Activated CD4-positive, alpha-beta T cell treated with anti-CD3 and anti-CD28 coated beads, Interleukin-2, Interleukin-6, amounts not matched to agents 100 ng/mL and 50 ng/mL, durations not matched to agents 16 hours and 8 hours (primary cell): ENCODE measurements around the gene VWF.

Experiments used
- DNase-seq: peaks from one replicate; pipeline ENCODE4 v3.0.0-alpha.2; 2020

VWF gene

DNA sequence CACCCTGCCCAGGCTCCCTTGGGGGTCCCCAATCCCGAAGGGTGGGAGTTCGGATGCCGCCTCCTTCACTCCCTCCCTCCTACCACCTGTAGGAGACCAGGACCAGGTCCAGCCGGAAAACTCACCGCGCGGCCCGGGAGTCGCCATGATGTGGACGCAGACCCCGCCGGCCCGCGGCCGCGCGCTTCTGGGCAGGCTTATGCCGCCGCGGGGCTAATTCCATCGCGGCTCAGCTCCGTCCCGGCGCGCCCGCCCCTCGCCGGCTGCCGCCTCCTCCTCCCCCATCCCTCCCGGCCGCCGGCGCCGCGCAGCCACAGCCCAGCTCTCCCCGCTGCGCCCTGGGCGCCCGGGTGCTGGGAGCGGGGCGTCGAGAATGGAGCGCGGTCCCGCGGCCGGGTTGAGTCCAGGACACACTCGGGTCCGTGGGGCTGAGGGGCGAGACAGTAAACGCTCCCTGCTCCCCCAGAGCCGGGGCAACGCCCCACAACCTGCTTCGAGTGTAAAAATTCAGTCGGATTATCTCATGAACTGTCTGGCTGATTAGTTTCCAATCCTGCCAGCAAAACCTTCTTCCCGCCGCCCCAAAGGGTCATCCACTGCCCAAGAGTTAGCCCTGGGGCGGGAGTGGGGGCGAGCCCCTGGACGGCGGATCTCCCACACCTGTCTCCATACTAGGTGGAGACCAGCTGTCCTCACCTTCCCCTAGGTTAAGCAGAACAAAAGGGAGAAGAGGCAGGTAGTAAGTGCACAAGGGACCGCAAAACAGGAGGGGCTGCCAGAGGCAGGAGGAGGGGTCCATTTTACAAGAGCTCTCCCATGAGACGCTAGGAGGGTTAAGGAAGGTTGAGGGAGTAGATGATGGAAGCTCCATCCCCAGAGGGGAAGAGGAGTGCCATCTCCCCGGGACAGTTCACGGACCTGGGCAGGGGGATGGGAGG lies 179.1 kb downstream of the VWF start, which contains the start of gene ANO2:
TSS of gene ANO2 (minus strand) at position 189 of the 938 bp plus-strand sequence. CDS start at position 147, 42 bp downstream.
- DNase-seq, result no peak

DNA sequence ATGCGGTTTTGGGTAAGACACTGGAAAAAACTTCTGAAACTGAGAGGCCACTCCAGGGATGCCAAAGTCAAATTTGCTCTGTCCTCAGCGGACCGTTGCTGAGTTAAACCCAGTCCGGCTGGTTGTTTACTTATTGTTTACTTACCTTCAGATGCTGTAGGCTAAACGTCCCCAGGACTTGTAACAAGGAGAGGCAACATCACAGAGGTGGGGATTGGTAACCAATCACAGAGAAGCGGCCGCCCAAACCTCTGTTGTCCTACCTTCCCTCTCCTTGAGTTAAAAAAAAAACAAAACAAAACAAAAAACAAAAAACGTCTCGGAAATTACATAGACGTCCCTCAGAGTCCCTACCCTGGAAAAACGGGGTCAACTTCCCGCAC lies 179.8 kb downstream of the VWF start:
- DNase-seq, result no peak

DNA sequence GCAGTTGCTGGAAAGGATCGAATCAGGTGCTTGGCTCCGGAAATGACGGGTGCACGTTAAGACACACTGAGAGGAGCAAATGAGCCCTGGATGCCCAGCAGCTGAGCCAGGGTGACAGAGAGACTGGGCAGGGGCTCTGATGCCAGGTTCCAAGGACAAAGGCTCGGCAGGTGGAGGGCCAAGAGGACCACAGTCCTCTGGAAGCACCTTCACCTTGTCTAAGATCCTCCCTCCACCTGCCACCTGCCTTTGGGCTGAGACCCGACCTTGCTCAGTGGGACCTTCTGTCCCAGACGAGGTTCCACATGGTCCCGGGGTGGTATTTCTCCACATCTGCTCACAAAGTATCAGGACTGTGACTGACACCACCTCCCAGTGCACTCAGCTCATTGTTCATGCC lies 180.4 kb downstream of the VWF start:
- no peak for DNase-seq

DNA sequence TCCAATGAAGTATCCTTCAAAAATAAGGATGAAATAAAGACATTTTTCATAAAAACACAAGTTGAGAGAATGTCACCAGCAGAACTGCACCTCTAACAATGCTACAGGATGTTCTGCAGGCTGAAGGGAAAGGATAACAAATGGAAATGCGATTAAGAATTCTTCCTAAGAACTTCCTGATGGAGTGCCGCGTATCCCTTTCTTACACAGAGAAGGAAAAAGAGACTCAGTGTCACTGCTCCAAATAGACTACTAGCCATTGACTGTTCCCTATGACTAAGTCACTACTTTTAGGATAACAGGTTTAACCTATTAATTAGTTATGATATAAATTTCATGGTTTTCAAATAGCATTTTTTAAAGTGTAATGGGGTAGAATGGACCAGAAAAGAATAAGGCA lies 182.6 kb downstream of the VWF start:
- no peak for DNase-seq

DNA sequence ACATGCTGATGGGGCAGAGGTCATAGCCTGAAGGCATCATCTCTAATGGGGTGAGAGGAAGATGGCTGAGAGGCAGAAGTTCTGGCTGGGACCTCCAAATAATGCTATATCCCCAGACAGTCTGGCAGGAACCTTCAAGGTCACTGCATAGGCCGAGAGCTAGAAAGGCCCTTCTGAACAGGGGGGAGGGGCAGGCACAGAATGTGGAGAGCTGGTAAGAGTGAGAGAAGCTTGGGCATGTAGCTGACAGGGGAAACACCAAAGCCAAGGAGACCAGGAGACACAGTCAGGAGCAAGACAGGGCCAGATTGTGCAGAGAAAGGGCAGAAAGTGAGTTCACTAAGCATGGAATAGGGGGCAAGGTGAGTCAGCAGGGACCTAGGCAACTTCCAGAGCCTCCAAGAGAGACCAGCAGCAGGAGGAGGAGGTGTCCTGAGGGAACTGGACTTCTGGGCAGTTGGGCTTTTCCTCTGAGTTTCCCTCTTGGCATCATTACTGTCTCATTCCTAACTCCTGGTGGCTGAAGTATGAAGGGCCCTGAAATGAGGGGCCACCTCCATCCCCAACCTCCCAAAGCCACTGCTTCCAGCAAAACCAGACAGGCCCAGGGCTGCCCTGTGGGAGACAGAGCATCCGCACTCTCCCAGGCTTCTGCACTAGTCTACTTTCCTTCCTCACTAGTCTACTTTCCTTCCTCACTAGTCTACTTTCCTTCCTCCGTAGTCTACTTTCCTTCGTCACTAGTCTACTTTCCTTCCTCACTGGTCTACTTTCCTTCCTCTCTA lies 196.5 kb downstream of the VWF start:
- DNase-seq, result no peak

DNA sequence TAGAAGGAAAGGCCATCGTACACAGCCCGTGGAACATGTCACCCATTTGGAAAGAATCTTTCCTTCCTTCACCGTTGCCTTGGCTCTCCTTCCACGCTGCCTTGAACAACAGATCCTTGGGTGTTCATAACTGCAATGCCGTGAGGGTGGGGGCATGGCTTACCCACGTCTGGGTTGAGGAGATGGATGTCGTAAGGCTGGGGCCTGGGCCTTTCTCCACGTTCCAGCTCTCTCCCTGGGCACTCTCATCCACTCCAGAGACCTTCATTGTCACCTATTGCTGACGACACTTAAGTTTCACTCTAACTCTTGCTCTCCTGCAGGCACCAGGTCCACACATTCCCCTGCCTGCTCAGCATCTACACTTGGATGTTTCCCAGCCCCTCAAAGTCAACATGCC lies 198.8 kb downstream of the VWF start:
- no peak for DNase-seq

DNA sequence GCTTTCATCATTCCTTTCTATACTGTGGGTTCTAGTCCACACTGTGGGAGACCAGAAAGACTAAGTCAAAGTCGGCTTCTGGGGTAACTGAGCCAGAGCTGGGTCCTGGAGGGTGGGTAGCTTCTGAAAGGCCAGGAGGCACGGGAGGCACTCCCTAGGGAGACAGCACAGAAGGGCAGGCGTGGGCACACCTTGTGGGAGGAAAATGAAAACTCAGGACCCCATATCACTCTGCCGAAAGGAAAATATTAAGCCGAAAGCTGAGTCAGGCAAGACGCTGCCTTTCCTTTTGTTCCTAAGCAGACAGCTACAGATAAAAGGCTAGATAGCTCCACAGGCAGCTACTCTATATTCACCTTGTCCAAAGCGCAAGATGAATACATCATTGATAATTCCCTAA lies 200.1 kb downstream of the VWF start:
- DNase-seq, result no peak

DNA sequence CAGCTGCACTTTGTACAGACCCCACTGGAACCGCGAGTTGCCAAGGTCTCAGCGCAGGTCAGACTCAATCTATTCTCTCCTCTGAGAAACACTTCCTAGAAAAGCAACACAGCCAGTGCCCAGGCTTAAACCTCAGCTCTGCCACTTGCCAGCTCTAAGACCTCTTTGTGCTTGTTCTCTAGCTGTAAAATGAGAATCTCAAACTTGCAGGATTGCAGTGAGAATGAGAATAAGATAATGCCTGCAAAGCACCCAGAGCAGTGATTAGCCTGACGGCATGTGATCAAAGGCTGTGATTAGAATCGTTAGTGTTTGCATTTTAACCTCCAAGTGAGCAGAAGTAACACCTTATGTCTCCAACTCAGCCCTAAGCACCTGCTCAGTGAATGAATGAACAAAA lies 200.7 kb downstream of the VWF start:
- DNase-seq, result no peak

DNA sequence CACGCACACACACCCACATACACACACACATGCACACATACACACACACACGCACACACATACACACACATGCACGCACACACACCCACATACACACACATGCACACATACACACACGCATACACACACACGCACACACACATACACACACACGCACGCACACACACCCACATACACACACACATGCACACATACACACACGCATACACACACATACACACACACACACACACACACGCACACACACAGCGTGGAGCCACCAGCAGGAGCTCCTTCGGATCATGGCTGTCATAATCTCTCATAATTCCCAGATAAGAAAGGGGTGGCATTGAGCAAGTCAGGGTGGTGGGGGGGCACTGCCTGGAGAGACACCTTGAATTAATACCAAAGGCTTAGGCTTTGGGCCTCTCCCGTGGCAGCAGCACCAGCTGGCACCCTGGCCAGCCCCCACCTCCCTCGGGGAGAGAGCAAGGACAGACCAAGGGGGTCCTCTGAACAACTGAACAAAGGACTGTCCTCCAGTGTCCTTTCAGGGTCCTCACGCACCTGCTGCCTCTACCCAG lies 201.3 kb downstream of the VWF start:
- DNase-seq, result no peak

DNA sequence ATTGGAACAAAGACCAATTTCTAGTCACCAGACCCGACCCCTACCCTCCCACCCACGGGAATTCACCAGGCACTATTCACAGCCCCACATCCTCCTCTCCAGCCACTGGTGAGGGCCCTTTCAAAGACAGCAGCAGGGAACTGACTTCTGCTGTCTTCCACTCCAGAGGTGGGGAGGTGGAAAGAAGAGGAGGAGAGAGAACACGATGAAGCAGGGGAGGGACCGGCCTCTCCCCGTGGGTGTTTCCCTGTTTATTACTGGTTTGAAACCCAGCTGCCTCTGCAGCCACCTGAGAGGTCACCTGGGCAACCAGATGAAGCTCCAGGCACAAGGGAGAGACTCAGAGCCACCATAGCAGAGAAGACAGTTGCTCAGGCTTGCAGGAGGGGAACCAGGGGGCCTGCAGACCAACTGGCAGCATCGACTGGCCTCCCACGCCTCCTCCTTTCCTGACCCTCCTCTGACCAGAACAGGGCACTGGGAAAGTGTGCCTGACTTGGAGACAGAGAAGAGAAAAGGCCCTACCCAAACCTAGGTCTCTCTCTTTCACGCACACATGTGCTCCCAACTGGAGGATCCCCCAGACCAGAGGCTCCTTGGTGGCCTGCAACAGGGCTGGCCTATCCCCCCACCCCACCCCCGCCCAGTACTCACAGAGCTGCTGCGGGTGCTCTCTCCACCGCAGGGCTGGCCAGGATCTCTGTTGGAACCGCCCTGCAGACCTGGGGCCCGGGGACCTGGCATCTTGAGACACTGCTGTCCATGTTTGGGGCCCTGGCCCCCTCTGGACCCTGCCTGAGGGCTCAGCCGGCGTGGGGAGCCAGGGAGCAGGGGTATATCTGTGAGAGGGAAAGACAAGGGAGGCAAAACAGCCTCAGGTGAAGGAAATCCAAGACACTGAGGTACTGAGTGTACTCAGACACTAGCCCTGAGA lies 202.2 kb downstream of the VWF start:
- no peak for DNase-seq

DNA sequence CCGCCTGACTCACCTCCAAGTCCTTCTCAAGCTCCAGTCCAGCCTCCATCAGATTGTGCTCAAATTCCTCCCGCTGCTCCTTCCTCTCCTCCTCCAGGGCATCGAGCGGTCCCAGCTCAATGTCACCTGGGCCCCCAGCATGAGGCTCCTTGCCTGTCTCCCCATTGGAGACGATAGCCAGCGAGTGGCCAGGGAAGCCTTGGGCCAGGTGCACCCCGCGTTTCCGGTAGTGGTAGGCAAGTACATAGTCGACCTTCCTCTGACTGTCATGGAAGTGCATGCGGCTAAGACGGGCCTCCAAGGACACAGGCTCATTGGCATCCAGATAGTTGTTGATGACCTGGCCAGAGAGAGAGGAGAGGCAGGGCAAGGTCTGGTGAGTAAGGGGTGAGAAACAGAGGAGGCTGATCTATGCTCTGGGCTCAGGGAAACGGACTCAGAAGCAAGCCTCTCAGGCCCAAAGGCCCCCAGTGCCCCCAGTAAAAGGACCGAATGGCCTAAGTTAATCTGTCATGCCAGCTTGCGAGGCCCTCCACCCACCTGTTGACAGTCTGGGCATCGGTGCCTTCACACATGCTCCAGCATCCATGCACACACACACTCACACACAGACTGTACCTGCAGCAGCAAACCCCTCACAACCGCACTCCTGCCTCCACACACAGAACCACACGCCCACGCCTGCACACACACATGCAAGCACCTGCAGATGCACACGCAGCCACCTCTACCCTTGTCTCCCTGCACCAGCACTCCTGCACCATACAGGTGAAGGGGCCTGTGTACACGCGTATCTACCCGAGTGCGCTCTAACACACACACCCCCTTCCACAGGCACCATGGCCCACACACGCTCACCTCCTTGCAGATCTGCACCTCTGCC lies 203.2 kb downstream of the VWF start:
- DNase-seq, result no peak

DNA sequence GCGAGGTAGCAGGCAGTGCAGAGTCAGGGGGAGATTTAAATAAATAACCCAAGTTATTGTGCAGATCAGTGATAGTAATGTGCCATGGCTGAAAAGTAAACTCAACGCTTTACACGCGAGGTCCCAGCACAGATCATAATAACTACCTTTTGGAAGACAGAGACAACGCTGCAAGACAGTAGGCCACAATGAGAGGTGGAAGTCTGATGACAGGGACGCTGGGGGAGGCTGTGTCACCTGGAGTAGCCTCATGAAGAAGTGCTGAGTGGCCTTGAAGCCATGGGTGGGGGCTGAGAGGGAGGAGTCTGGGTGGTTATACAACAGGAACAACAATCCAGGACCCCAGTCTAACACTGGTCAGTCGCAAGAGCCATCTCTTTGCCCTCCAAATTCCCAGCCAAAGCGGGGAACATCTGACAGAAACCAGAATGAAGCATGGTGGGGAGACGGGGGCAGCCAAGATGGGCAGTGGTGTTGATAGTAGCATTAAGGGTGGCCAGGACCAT lies 207.6 kb downstream of the VWF start:
- no peak for DNase-seq

DNA sequence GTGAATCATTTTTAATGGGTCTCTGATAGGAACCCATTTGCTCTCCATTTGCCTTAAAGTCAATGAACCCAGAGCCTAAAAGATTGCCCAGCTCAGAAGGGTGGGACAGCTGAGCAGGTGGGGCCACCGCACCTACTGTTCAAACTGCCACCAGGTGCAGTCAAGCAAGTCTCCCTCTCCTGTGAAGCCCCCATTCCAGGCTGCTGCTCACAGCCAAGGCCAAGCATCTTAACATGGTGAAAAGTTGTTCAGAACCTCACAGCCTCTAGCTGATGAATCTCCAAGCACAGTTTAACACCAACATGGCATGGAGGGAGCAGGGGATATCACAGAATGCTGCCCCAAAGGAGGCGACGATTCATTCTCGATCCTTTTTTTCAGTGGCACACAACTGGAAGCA lies 209.0 kb downstream of the VWF start:
- no peak for DNase-seq

DNA sequence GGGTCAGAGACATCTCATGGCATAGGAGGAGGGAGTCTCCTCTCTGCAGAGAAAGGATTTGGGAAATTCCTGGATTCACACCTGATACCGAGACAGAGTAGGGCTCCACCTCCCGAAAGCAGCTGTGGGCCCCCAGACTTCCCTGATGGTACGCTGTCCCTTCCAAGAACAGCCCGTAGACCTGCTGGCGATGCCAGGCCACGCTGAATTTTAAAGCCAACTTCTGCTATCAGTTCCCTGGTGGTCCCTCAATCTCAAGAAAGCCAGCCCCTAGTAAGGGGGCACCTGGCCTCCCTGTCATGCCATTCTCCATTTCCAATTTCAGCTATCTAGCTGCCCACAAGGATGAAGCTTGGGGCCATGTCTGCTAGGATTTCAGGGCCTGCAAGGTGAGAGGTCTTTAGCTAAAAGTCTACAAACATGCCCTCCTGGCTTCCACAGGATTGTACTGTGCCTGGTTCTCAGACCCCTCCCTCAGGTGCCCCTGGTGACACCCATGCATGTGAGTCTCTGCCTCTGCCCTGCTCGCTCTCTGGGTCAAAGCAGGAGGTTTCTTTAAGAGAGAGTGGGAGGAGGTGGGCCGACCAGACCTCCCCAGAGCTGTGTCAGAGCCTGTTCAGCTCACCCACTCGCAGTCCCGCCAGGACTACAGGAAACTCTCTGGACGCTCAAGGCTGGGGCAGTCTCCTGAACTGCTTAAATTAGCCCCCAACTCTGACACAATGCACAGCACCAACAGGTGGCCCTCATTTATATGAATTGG lies 209.9 kb downstream of the VWF start:
- no peak for DNase-seq

DNA sequence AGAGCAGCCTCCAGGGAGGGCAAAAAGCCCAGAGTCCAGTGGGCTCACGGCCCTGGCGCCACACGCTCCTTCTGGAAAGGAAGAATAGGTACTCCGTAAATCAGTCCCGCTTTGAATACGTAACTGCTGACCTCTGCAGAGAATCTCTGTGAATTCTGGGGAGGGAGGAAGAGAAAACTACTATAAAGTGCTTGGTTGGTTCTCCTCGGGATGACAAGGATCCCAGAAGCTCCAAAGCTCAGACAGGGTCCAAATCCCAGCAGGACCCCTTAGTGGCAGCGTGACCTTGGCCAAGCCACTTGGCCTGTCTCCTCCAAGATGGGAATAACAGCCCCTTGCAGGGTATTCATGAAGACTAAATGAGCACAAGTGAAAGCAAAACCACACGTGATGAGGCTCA lies 211.1 kb downstream of the VWF start:
- DNase-seq, result no peak

DNA sequence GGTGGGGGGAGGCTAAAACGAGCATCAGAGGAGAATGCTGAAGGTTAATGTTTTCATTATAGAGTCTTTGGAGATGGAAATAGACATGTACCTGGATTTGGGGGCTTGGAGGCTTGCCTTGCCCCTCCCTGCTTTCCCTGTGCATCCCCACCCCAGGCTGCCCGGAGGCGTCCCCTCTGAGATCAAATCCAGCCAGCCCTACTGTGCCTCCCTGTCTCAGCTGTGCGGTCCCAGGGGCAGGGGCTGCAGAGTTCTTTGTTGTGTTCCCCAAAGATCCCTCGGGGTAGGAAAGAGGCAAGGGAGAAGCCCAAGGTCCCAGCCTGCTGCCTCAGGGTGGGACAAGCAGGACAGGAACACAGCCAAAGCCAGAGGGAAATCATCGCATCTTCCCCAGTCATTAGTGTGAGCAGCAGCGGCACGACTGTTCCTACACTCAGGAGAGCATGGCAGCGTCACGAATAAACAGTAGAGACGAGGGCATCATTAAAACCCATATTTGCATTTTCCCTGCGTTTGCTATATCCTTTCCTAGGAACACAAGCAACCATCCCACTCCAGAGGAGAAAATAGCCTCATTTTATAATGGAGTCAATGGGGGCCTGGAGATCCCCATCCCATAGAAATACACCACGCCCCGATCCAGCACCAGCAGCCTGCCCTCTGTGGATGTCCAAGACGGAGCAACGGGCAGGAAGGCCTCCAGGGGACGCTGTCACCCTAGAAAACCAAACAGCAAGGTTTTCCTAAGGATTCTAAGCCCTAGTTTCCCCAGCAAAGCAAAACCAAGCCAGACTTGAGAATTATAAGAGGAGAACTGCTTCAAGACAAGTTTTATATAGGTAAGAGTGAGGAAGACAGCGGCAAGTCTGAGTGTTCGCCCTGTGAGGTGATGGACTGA lies 211.8 kb downstream of the VWF start:
- no peak for DNase-seq

DNA sequence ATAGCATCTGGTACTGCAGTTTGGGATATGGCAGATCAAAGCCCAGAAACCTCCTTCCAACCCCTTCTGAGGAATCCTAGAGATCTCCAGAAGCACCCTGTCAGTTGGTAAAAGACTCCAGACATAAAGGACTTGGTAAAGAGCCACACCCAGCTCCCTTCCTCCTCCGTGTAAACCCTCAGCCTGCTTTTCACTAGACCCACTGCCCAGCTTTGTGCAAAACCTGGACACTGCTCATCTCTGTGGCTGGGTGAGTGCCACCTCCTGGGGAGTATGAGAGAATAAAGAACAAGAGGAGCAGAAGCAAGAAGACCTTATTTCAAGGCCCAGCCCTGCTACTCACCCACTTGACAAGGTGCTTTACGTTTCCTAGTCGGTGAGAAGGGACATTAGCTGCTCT lies 212.5 kb downstream of the VWF start:
- no peak for DNase-seq

DNA sequence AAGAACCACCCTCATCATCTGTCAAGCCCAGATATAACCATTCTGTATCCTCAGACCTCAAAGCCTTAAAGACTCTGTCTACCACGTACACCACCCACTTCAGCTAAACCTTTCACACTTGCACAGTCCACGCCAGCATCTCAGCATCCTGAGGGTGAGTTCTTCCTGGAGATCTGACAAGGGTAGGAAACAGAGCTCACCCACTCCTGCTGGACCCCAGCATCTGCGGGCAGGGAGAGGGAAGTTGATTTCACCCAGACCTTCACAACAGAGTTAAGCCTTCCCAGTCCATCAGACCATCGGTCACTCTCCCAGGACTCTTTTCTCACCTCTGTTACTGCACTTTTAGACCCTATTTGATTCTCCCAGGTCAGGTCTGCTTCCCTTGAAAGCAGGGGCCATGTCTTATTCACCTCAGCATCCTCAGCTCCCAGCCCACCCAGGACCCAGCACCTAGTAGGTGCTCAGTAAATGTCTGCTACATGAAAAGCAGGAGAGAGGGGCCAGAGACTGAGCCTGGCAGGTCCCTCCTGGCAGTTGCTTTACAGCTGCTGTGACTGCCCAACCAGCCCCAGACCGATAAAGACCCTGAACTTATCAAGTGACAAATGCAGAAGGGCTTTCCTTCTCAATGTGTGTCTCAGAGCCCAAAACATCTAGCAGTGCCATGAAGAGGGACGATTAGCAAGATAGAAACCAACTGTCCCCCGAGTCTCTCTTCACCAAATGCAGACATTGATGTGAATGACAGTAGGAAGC lies 213.5 kb downstream of the VWF start:
- no peak for DNase-seq

DNA sequence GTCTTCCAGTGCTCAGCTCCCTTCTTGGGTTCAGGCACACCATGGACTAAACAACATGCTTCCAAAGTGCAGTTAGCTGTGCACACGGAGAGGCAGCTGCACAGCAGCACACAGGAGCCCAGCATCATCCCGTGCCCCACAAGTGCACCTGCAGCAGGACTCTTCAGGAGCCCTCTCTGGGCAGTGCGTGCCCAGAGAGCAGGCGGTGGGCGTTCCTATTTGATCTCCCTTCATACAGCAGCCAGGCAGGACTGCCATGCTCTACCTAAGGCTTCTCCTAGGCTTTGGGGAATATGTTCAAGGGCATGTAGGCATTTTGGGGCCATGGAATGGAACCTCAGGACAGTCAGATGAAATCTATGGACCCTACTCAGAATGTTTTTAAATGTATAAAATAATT lies 214.9 kb downstream of the VWF start:
- no peak for DNase-seq
